Skeletal muscle satellite cell (primary cell): ENCODE results near the gene MGMT.

Source experiments
- H3K27me3 ChIP-seq: 2 replicates; pipeline ENCODE4 v1.7.0; 2013; ENCODE audit warnings: low read length; ENCODE audit not compliant: control insufficient read depth, insufficient read depth
- H3K36me3 ChIP-seq: 2 replicates; pipeline ENCODE4 v1.7.0; 2013; ENCODE audit warnings: mild to moderate bottlenecking, control low read depth, low read length; ENCODE audit not compliant: insufficient read depth
- H3K4me1 ChIP-seq: 2 replicates; pipeline ENCODE4 v1.7.0; 2013; ENCODE audit warnings: low read length; ENCODE audit not compliant: control insufficient read depth, insufficient read depth
- H3K4me2 ChIP-seq: 2 replicates; pipeline ENCODE4 v1.7.0; 2013; ENCODE audit warnings: mild to moderate bottlenecking, low read length
- H3K4me3 ChIP-seq: 2 replicates; pipeline ENCODE4 v1.7.0; 2013; ENCODE audit warnings: low read length
- H3K9ac ChIP-seq: 2 replicates; pipeline ENCODE4 v1.7.0; 2013; ENCODE audit warnings: mild to moderate bottlenecking, low read depth, low read length, moderate library complexity
- H3K9me3 ChIP-seq: replicated peaks from 2 replicates; pipeline ENCODE4 v1.7.0; 2013; ENCODE audit warnings: mild to moderate bottlenecking, control low read depth, low read length

The MGMT gene

DNA sequence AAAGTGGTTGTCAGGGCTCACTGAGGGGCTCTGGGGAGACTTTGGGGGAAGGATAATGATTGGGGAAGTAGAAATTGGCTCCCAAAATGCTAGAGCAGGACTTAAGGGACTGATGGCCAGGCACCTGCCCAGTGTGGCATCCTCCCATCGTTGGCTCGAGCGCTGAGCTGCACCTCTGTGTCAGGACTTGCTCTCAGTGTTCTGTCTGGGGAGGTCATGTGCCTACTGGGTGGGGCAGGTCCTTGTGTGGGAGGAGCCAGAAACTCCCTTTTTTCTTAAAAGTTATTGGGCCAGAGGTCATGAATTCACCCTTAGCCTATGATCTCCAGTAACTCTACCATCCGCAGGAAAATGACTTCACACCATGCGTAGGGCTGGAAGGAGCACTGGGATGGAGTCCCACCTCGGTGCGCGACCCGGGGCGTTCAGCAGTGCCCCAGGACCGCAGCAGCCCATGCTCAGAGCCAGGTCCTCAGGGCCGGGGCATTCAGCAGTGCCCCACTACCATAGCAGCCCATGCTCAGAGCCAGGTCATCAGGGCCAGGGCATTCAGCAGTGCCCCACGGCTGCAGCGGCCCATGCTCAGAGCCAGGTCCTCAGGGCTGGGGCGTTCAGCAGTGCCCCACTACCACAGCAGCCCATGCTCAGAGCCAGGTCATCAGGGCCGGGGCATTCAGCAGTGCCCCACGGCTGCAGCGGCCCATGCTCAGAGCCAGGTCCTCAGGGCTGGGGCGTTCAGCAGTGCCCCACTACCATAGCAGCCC lies 275.1 kb downstream of the MGMT start:
- no peak overlapping the region for H3K4me2 ChIP-seq
- no peak overlapping the region for H3K9ac ChIP-seq
- H3K4me1 ChIP-seq, result no peaks in the 10 kb centered on the region
- no peaks in the 10 kb centered on the region for H3K36me3 ChIP-seq
- no peaks in the 10 kb centered on the region for H3K9me3 ChIP-seq
- H3K27me3 ChIP-seq, result no peaks in the 10 kb centered on the region
- no peak overlapping the region for H3K4me3 ChIP-seq

GRCh38 chr10:129742742-129743550 lies 275.9 kb downstream of the MGMT start:
- no peak overlapping the region for H3K4me2 ChIP-seq
- H3K4me3 ChIP-seq, result no peak overlapping the region
- no peak overlapping the region for H3K9ac ChIP-seq
- no peaks in the 10 kb centered on the region for H3K36me3 ChIP-seq
- H3K9me3 ChIP-seq, result no peaks in the 10 kb centered on the region
- no peaks in the 10 kb centered on the region for H3K27me3 ChIP-seq
- no peaks in the 10 kb centered on the region for H3K4me1 ChIP-seq

DNA sequence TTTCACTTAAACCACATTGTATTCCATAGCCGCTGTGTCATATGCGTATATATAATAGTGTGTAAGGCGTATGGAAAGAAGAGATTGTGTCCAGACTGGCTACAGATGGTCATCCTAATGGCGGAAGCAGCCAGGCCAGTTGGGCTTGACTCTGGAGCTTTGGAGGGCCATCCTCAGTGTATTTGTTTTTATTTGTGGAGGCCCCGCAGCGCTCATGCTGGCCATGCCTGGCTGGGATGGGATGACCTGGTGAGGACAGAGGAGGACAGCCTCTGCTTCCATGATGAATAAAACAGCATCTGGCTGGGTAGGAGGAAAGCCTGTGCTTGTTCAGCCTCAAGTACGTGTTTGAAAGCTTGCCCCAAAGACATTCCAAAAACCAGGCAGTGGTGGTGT lies 276.7 kb downstream of the MGMT start:
- no peaks in the 10 kb centered on the region for H3K9me3 ChIP-seq

GRCh38 chr10:129744134-129745111 lies 277.4 kb downstream of the MGMT start:
- Histone ChIP-seq H3K4me2 (no peak overlapping the region), H3K9ac (no peak overlapping the region), H3K4me3 (no peak overlapping the region), H3K27me3 (no peaks in the 10 kb centered on the region), H3K36me3 (no peaks in the 10 kb centered on the region), H3K4me1 (no peaks in the 10 kb centered on the region), H3K9me3 (no peaks in the 10 kb centered on the region)

More for the DNA sequence above, 276.7 kb downstream of the MGMT start:
- H3K36me3 ChIP-seq, result no peaks in the 10 kb centered on the region
- no peaks in the 10 kb centered on the region for H3K4me1 ChIP-seq
- no peaks in the 10 kb centered on the region for H3K27me3 ChIP-seq
- no peak overlapping the region for H3K9ac ChIP-seq
- H3K4me3 ChIP-seq, result no peak overlapping the region
- H3K4me2 ChIP-seq, result no peak overlapping the region

GRCh38 chr10:129745186-129745750 lies 278.2 kb downstream of the MGMT start:
- H3K36me3 ChIP-seq, result no peaks in the 10 kb centered on the region
- H3K4me3 ChIP-seq, result no peak overlapping the region
- H3K4me2 ChIP-seq, result no peak overlapping the region
- no peak overlapping the region for H3K9ac ChIP-seq
- no peaks in the 10 kb centered on the region for H3K4me1 ChIP-seq
- H3K27me3 ChIP-seq, result no peaks in the 10 kb centered on the region
- H3K9me3 ChIP-seq, result no peaks in the 10 kb centered on the region

GRCh38 chr10:129754211-129755050 lies 287.4 kb downstream of the MGMT start:
- Histone ChIP-seq H3K9ac (no peak overlapping the region), H3K27me3 (no peaks in the 10 kb centered on the region), H3K4me2 (no peak overlapping the region), H3K4me1 (no peaks in the 10 kb centered on the region), H3K9me3 (no peaks in the 10 kb centered on the region), H3K36me3 (no peaks in the 10 kb centered on the region), H3K4me3 (no peak overlapping the region)

DNA sequence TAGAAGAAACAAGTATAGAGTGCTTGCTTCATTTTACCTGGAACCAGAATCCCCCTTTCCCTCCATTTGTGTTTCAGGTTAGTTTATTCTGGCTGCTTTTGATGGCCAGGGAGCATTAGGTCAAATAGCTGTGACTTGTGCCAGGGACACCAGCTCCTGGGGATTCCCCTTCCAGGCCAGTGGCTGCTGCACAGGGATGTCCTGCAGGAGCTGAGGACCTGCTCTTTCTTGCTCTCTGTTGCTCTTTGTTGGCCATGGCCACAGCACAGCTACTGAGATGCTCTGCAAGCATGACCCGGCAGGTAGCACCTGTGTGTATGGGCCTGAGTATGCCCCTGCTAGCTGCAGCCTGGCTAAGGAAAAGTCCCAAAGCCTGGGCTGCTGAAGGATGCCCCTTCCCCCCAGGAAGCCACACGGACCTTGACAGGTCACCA lies 288.1 kb downstream of the MGMT start:
- no peak overlapping the region for H3K4me3 ChIP-seq
- no peak overlapping the region for H3K4me2 ChIP-seq
- no peaks in the 10 kb centered on the region for H3K9me3 ChIP-seq

DNA sequence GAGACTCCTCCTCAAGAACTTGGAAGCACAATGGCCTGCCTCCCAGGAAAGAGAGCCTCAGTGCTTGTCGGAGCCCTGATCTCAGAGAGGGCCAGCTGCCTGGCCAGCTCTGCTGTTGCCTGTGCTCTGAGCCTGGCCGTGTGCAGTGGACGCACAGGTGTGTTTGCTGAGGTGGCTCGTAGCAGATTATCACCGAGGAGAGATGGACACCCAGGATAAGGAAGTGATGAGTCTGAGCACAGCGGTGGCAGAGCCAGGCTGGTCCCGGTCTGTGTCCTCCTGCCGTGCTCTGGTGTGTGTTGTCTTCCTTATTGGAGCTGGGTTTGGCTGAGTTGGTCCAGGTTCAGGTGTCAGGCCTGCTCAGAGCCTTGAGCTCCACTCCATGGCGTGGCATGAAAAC lies 288.6 kb downstream of the MGMT start:
- Histone ChIP-seq H3K4me3 (no peak overlapping the region), H3K9me3 (no peaks in the 10 kb centered on the region), H3K4me2 (no peak overlapping the region), H3K9ac (no peak overlapping the region), H3K4me1 (no peaks in the 10 kb centered on the region), H3K36me3 (no peaks in the 10 kb centered on the region), H3K27me3 (no peaks in the 10 kb centered on the region)

More for the DNA sequence above, 288.1 kb downstream of the MGMT start:
- no peaks in the 10 kb centered on the region for H3K4me1 ChIP-seq
- no peaks in the 10 kb centered on the region for H3K36me3 ChIP-seq
- no peak overlapping the region for H3K9ac ChIP-seq
- no peaks in the 10 kb centered on the region for H3K27me3 ChIP-seq

DNA sequence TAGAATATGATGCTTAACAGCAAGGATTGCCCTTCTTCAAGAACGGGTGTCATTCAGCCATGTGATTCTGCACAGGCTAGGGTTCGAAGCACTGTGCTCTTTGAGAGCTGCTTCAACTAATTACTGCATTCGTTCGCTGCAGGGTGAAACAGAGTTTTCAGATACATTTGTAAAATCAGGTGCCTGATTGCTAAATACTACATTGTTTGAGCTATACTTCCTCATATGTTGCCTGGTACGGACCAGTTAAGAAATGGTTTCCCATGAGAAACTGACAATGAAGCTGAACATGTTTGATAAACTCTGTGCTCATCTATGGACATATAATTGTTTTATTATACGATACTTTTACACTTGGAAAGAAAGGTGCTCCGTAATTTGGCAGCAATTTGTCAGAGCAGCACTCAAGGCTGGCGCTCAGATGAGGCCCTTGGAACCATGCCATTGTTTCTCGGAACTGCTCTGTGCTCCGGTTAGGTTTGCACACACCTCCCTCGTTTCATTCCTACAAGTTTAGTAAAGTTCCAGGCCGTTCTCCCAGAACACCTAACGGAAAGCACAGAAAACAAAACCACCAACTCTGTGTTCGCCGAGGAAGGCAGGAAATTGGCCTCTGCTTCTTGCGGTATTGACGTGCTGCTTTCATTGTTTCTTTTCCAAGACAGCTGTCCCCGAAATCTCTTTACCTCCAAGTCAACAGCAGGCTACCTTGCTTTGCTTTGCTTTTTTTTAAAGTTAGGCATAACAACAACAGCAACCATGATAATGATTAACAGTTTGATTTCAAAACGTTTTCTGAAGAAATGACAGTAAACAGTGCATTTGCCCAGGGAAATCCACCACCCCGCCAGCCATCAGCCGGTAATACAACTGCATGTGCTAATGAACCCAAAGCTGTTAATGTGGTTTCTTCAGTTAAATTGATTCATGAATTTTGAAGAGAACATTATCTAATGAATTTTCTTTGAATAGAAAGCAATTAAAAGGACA lies 290.2 kb downstream of the MGMT start:
- Histone ChIP-seq H3K27me3 (no peaks in the 10 kb centered on the region), H3K4me1 (no peaks in the 10 kb centered on the region), H3K9me3 (no peaks in the 10 kb centered on the region), H3K9ac (no peak overlapping the region), H3K36me3 (no peaks in the 10 kb centered on the region), H3K4me3 (no peak overlapping the region), H3K4me2 (peak overlapping the region; percentile 53)
